ENCODE measurements around the gene ARID3B. TPM values are rescaled to one million over a fixed set of nuclear protein-coding genes. Genes with fewer than 3 reads are reported as not detected.

Gene ARID3B
- total RNA-seq, 1 donor: 3.6 TPM

GRCh38 chr15:74618841-74619596 is 78.0 kb downstream of the ARID3B start:
- H3K4me1 ChIP-seq (ENCODE audit: insufficient read depth, low read length): peaks cover 20% of the 10 kb centered on the region
- no peak overlapping the region for H3K4me3 ChIP-seq (ENCODE audit: insufficient read depth, low read length)

DNA sequence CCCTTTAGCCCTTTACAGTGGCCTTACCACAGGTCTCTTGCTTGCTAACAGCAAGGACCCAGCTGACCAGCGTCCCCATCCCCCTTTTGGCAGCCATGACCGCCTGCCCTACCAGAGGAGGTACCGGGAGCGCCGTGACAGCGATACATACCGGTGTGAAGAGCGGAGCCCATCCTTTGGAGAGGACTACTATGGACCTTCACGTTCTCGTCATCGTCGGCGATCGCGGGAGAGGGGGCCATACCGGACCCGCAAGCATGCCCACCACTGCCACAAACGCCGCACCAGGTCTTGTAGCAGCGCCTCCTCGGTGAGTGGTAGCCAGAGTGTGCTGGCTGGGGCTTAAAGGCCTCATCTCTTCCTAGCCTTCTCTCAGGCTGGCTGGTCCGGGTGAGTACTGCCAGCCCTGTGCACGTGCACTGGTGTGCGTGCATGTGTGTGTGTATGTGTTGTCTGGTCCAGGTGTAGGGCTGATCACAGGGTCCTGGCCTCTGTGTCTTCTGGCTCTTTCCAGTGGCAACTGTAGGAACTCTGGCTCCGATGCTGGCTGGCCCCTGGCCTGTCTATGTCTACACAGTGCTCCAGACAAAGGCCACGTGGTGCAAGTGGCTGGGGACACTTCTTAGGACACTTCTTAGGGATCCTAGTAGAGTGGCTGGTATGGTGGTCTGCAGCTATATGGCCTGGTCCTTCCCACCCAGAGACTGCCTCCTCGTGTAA is 79.1 kb downstream of the ARID3B start:
- H3K9me3 ChIP-seq (ENCODE audit: low read depth, low read length): no peaks in the 10 kb centered on the region
- H3K36me3 ChIP-seq (ENCODE audit: insufficient read depth, low read length): peaks cover 61% of the 10 kb centered on the region

More at GRCh38 chr15:74618841-74619596, 78.0 kb downstream of the ARID3B start:
- Histone ChIP-seq H3K4me2 (ENCODE audit: insufficient read depth, low read length) (no peak overlapping the region), H3K79me2 (ENCODE audit: insufficient read depth, low read length) (peaks cover 89% of the 10 kb centered on the region), H2AFZ (ENCODE audit: low read length) (no peak overlapping the region), H3K27me3 (ENCODE audit: insufficient read depth, low read length) (no peaks in the 10 kb centered on the region), H3K27ac (ENCODE audit: low read depth, low read length) (peak overlapping the region; percentile 16), H3K36me3 (ENCODE audit: insufficient read depth, low read length) (peaks cover 51% of the 10 kb centered on the region), H4K20me1 (ENCODE audit: insufficient read depth, low read length) (peaks cover 71% of the 10 kb centered on the region), H3K9me3 (ENCODE audit: low read depth, low read length) (no peaks in the 10 kb centered on the region)
- peak; percentile 69 for DNase-seq (ENCODE audit: insufficient read length, low spot score, missing footprints)
- TF ChIP-seq, protein P1, sequence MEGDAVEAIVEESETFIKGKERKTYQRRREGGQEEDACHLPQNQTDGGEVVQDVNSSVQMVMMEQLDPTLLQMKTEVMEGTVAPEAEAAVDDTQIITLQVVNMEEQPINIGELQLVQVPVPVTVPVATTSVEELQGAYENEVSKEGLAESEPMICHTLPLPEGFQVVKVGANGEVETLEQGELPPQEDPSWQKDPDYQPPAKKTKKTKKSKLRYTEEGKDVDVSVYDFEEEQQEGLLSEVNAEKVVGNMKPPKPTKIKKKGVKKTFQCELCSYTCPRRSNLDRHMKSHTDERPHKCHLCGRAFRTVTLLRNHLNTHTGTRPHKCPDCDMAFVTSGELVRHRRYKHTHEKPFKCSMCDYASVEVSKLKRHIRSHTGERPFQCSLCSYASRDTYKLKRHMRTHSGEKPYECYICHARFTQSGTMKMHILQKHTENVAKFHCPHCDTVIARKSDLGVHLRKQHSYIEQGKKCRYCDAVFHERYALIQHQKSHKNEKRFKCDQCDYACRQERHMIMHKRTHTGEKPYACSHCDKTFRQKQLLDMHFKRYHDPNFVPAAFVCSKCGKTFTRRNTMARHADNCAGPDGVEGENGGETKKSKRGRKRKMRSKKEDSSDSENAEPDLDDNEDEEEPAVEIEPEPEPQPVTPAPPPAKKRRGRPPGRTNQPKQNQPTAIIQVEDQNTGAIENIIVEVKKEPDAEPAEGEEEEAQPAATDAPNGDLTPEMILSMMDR (IDR thresholded peaks at IDR 0.05; ENCODE audit: extremely low read depth, low read depth, low read length): no peak

DNA sequence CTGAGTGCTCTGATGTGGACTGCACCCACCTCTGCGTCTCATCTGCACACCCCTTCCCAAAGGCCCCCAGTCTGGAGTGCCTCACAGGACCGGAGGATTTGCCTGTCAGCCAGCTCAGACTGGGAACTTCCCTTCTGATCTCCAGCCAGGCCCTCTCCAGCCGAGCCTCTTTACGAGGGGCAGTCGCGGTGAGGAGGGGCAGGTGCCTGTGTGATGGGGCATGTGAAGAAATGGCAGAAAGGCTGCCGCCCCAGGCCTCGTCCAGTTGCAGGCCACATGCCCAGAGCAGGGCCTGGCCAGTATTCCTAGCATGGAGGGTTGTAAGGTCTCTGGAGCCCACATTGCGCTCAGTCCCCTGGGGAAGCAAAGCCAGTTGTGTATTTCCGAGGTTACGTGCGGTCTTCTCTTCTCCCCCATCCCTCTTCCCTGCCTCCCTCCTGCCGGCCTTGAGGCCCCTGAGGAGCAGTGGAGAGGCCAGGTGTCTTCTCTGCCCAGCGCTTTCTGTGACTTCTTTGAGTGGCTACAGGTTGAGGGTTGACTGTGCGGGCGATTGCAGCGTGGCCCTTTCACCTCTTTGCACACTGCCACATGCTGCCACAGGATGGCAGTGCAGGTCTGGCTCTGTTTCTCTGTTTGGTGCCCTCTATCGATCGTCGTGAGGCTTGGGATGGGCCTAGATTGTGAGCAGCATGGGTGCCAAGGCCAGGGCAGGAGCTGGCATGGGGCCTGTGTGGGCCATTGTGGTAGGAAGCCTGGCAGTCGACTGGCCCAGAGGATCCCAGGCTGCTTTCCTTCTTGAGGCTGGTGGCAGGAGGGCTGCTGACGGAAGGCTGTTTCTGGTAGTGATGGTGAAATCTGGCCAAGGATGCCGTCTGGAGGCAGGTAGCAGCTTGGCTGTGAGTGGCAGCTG is 79.9 kb downstream of the ARID3B start:
- Histone ChIP-seq H3K4me2 (ENCODE audit: insufficient read depth, low read length) (no peak overlapping the region), H2AFZ (ENCODE audit: low read length) (no peak overlapping the region), H3K4me1 (ENCODE audit: insufficient read depth, low read length) (peaks cover 12% of the 10 kb centered on the region), H3K27ac (ENCODE audit: low read depth, low read length) (no peak overlapping the region), H3K79me2 (ENCODE audit: insufficient read depth, low read length) (peaks cover 86% of the 10 kb centered on the region), H4K20me1 (ENCODE audit: insufficient read depth, low read length) (peaks cover 81% of the 10 kb centered on the region), H3K4me3 (ENCODE audit: insufficient read depth, low read length) (no peak overlapping the region), H3K27me3 (ENCODE audit: insufficient read depth, low read length) (no peaks in the 10 kb centered on the region), H3K9me3 (ENCODE audit: low read depth, low read length) (no peaks in the 10 kb centered on the region), H3K36me3 (ENCODE audit: insufficient read depth, low read length) (peaks cover 69% of the 10 kb centered on the region)
- peak; percentile 99 for DNase-seq (ENCODE audit: insufficient read length, low spot score, missing footprints)
- TF ChIP-seq, protein P1 (IDR thresholded peaks at IDR 0.05; ENCODE audit: extremely low read depth, low read depth, low read length): peak; percentile 98

More for the DNA sequence above, 79.1 kb downstream of the ARID3B start:
- Histone ChIP-seq H3K4me1 (ENCODE audit: insufficient read depth, low read length) (peaks cover 13% of the 10 kb centered on the region), H3K27me3 (ENCODE audit: insufficient read depth, low read length) (no peaks in the 10 kb centered on the region), H2AFZ (ENCODE audit: low read length) (no peak overlapping the region), H3K27ac (ENCODE audit: low read depth, low read length) (no peak overlapping the region), H3K79me2 (ENCODE audit: insufficient read depth, low read length) (peaks cover 94% of the 10 kb centered on the region), H3K4me2 (ENCODE audit: insufficient read depth, low read length) (no peak overlapping the region), H4K20me1 (ENCODE audit: insufficient read depth, low read length) (peaks cover 78% of the 10 kb centered on the region), H3K4me3 (ENCODE audit: insufficient read depth, low read length) (no peak overlapping the region)
- TF ChIP-seq, protein P1 (IDR thresholded peaks at IDR 0.05; ENCODE audit: extremely low read depth, low read depth, low read length): no peak
- peak; percentile 66 for DNase-seq (ENCODE audit: insufficient read length, low spot score, missing footprints)
